Memory B cell (primary cell): ENCODE data around the gene NPY5R.

Source experiments
- ATAC-seq: fragments of 150-1000 bp; cut with Tn5 transposase; 2 replicates; pipeline ENCODE4 v1.10.0; 2021; ENCODE audit warnings: low read depth, mild to moderate bottlenecking, moderate library complexity
- DNase-seq, 2 donors: peaks; one replicate each; pipeline ENCODE4 v3.0.0; 2022; ENCODE audit warnings: low spot score in 2 of 2
- H3K27ac Mint-ChIP-seq: one replicate; pipeline ENCODE4 v1.8.0; 2022; ENCODE audit warnings: mild to moderate bottlenecking, moderate library complexity, mixed read lengths
- H3K27me3 Mint-ChIP-seq: one replicate; pipeline ENCODE4 v1.8.0; 2022; ENCODE audit warnings: mixed read lengths
- H3K36me3 Mint-ChIP-seq: one replicate; pipeline ENCODE4 v1.8.0; 2022; ENCODE audit warnings: mild to moderate bottlenecking, mixed read lengths
- H3K4me1 Mint-ChIP-seq: one replicate; pipeline ENCODE4 v1.8.0; 2022; ENCODE audit warnings: mixed read lengths
- H3K4me3 Mint-ChIP-seq: one replicate; pipeline ENCODE4 v1.8.0; 2022; ENCODE audit warnings: mild to moderate bottlenecking, moderate library complexity, mixed read lengths
- H3K9me3 Mint-ChIP-seq: one replicate; pipeline ENCODE4 v1.8.0; 2022; ENCODE audit warnings: mixed read lengths

Gene NPY5R

DNA sequence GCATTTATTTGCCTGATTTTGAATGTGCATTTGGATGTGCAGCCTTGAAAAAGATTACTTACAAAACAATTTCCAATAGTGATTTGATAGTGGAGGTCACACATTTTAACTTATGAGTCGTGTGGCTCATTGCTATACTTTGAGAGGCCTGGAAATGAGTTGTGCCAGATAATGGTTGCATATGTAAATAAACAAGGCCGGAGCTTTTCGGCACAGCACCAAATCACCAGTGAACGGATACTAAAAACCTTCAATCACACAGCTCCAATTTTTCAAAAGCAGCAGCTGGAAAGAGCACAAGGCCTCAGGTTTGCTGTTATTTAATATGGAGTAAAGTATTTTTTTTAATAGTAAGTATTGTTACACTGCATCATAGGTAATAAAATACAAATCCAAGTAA, 57.2 kb downstream of the NPY5R start:
- ATAC-seq: no peak
- no peak overlapping the region for H3K4me3 Mint-ChIP-seq
- no peaks in the 10 kb centered on the region for H3K9me3 Mint-ChIP-seq
- H3K27ac Mint-ChIP-seq: no peak overlapping the region
- DNase-seq: no peak
- no peaks in the 10 kb centered on the region for H3K36me3 Mint-ChIP-seq
- H3K4me1 Mint-ChIP-seq: peaks cover under 1% of the 10 kb centered on the region
- peaks cover 2% of the 10 kb centered on the region for H3K27me3 Mint-ChIP-seq
